Body of pancreas (tissue), 4 donors: Measurements from ENCODE around the gene IL21R. TPM values are rescaled to one million over a fixed set of nuclear protein-coding genes. Genes with fewer than 3 reads are reported as not detected.
A peak's percentile ranks its signal among the peaks of the same experiment; 100 is the strongest.

Source experiments
- ATAC-seq: fragments of 150-250 bp; one replicate; pipeline ENCODE4 v1.9.1; 2016
- DNase-seq, 4 donors: peaks; one replicate each; pipeline ENCODE4 v3.0.0-alpha.2; 2019
- H3K27ac ChIP-seq, 4 donors: fragments of 200-600 bp; sonication (generic); 1 replicate in 3 of 4; 2 replicates in 1 of 4; pipeline versions ENCODE4 v1.5.1 to v1.6.1; 2016 to 2019; ENCODE audit warnings: mild to moderate bottlenecking in 1 of 4, mixed read lengths in 1 of 4, moderate library complexity in 1 of 4
- H3K27me3 ChIP-seq, 2 donors: fragments of 200-600 bp; sonication (generic); one replicate each; pipeline ENCODE4 v1.6.0; 2016; ENCODE audit warnings: mild to moderate bottlenecking in 1 of 2
- H3K36me3 ChIP-seq, 2 donors: fragments of 200-600 bp; sonication (generic); replicated peaks in 1 of 2; 2 replicates each; pipeline ENCODE4 v1.5.1; 2016; ENCODE audit warnings: low read depth in 2 of 2; ENCODE audit not compliant: insufficient read depth in 1 of 2
- H3K4me1 ChIP-seq: fragments of 200-600 bp; sonication (generic); one replicate; pipeline ENCODE4 v1.6.0; 2016
- H3K4me3 ChIP-seq, 2 donors: fragments of 200-600 bp; sonication (generic); 1 replicate in 1 of 2; 2 replicates in 1 of 2; pipeline ENCODE4 v1.5.1; 2016 to 2019
- H3K9me3 ChIP-seq, 3 donors: fragments of 200-600 bp; sonication (generic); 1 replicate in 2 of 3; 2 replicates in 1 of 3; pipeline ENCODE4 v1.5.1; 2016
- POLR2A ChIP-seq, 3 donors: fragments of 450-650 bp; IDR thresholded peaks; one replicate each; pipeline ENCODE4 v1.6.1; 2016; ENCODE audit warnings: antibody characterized with exemption in 3 of 3, mild to moderate bottlenecking in 2 of 3
- WGBS, 2 donors: methylation state at CpG; one replicate each; pipeline ENCODE4 v1.1.5; 2017; 5-methylcytosine and 5-hydroxymethylcytosine counted together
- intact Hi-C: fragments of 100-400 bp; cut with DNase I; formaldehyde crosslinking; loops from one replicate; pipeline ENCODE4 v1.15.1; 2023
- total RNA-seq, 2 donors: library from RNA; depleted of rRNA; stranded (reverse); fragments of >200 nt; gene quantifications; one replicate each; pipeline ENCODE4 v1.1.0, GENCODE V29; 2016
- TF ChIP-seq, protein P1 (sequence below), 7 experiments: fragments of 450-650 bp in 4 of 7; fragments of 200-600 bp in 3 of 7; sonication (generic) in 3 of 7; IDR thresholded peaks; one replicate each; pipeline ENCODE4 v1.5.1; 2016 to 2019; ENCODE audit warnings: antibody characterized with exemption in 7 of 7

Gene IL21R
- total RNA-seq, 2 donors from 2014 or later: 0.26 TPM; not detected in 1

DNA sequence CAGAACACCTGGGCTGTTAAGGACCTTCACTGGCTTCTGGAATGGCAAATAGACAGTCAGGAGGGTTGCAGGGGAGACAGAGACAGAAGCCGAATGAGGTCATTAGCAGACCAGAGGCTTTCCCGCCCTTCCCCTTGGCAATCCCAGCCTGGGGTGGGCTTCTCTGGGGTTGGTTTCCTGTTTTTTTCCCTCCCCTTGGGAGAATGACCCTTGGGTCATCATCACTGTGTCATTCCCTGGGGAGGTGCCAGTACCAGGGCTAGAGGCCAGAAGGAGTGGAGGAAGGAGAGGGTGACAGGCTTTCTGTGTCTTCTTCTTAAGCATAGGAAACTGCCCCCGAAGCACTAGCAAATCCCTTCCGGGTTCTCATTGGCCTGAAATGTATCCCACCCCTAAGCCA, 42.9 kb upstream of the IL21R start:
- Histone ChIP-seq H3K4me1 (peaks cover 8% of the 10 kb centered on the region), H3K27ac (no peak overlapping the region), H3K36me3 (peaks cover 4 to 17% of the 10 kb centered on the region in 2 donors), H3K9me3 (peaks cover 0 to 4% (median 0%) of the 10 kb centered on the region in 3 donors), H3K27me3 (no peaks in the 10 kb centered on the region), H3K4me3 (no peak overlapping the region)
- intact Hi-C loops: no loop called here
- DNase-seq (no peak), ATAC-seq (no peak)
- TF ChIP-seq, protein P1, sequence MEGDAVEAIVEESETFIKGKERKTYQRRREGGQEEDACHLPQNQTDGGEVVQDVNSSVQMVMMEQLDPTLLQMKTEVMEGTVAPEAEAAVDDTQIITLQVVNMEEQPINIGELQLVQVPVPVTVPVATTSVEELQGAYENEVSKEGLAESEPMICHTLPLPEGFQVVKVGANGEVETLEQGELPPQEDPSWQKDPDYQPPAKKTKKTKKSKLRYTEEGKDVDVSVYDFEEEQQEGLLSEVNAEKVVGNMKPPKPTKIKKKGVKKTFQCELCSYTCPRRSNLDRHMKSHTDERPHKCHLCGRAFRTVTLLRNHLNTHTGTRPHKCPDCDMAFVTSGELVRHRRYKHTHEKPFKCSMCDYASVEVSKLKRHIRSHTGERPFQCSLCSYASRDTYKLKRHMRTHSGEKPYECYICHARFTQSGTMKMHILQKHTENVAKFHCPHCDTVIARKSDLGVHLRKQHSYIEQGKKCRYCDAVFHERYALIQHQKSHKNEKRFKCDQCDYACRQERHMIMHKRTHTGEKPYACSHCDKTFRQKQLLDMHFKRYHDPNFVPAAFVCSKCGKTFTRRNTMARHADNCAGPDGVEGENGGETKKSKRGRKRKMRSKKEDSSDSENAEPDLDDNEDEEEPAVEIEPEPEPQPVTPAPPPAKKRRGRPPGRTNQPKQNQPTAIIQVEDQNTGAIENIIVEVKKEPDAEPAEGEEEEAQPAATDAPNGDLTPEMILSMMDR (IDR thresholded peaks at IDR 0.05): no peak
- no peak for TF ChIP-seq POLR2A (IDR thresholded peaks at IDR 0.05)
- WGBS, 2 donors: 78 to 94% methylated on average over 4 of the region's 4 CpGs

DNA sequence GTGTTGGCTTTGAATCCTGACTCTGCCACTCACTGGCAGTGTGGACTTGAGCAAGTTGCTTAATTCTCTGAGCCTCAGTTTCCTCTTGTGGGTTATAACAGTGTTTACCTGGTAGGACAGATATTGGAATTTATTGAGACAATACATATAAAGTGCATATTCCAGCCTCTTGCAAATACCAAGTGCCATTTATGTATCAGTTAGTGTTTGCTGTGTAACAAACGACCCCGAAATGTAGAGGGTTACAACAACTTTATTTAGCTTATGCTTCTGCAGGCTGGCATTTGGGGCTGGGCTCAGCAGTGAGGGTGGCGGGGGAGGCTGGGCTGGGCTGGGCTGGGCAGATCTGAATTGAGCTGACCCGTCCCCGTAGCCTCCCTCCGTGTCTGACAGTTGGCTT, 42.4 kb upstream of the IL21R start:
- Histone ChIP-seq H3K9me3 (peaks cover 0 to 4% (median 0%) of the 10 kb centered on the region in 3 donors), H3K27ac (no peak overlapping the region), H3K36me3 (peaks cover 0 to 15% of the 10 kb centered on the region in 2 donors), H3K4me1 (peaks cover 14% of the 10 kb centered on the region), H3K27me3 (no peaks in the 10 kb centered on the region), H3K4me3 (no peak overlapping the region)
- no peak for ATAC-seq
- 79 to 93% methylated on average over 6 of the region's 6 CpGs for WGBS, 2 donors
- no peak for DNase-seq
- TF ChIP-seq, protein P1 (IDR thresholded peaks at IDR 0.05): no peak
- intact Hi-C loops: no loop called here

GRCh38 chr16:27361987-27362386, 40.0 kb upstream of the IL21R start:
- Histone ChIP-seq H3K9me3 (peaks cover 0 to 4% (median 0%) of the 10 kb centered on the region in 3 donors), H3K36me3 (peaks cover 0 to 15% of the 10 kb centered on the region in 2 donors), H3K4me3 (no peak overlapping the region), H3K27me3 (no peaks in the 10 kb centered on the region), H3K27ac (no peak overlapping the region), H3K4me1 (peaks cover 24% of the 10 kb centered on the region)
- WGBS, 2 donors: 92 to 98% methylated on average over 3 of the region's 3 CpGs
- no peak for ATAC-seq
- intact Hi-C loops: no loop called here
- DNase-seq: no peak
- TF ChIP-seq POLR2A (IDR thresholded peaks at IDR 0.05): no peak
- TF ChIP-seq, protein P1 (IDR thresholded peaks at IDR 0.05): no peak

DNA sequence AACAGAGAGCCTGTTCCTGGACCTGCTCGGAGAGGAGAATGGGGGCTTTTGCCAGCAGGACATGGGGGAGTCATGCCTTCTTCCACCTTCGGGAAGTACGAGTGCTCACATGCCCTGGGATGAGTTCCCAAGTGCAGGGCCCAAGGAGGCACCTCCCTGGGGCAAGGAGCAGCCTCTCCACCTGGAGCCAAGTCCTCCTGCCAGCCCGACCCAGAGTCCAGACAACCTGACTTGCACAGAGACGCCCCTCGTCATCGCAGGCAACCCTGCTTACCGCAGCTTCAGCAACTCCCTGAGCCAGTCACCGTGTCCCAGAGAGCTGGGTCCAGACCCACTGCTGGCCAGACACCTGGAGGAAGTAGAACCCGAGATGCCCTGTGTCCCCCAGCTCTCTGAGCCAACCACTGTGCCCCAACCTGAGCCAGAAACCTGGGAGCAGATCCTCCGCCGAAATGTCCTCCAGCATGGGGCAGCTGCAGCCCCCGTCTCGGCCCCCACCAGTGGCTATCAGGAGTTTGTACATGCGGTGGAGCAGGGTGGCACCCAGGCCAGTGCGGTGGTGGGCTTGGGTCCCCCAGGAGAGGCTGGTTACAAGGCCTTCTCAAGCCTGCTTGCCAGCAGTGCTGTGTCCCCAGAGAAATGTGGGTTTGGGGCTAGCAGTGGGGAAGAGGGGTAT, 39.3 kb upstream of the IL21R start:
- intact Hi-C loops: no loop called here
- Histone ChIP-seq H3K4me1 (peaks cover 28% of the 10 kb centered on the region), H3K27ac (peak overlapping the region in 3 of 4 donors; percentile 58 to 86 (median 62)), H3K36me3 (peaks cover 0 to 15% of the 10 kb centered on the region in 2 donors), H3K27me3 (no peaks in the 10 kb centered on the region), H3K9me3 (peaks cover 0 to 4% (median 0%) of the 10 kb centered on the region in 3 donors), H3K4me3 (no peak overlapping the region)
- no peak for DNase-seq
- no peak for ATAC-seq
- 89 to 90% methylated on average over 5 to 16 of the region's 16 CpGs for WGBS, 2 donors
- TF ChIP-seq, protein P1 (IDR thresholded peaks at IDR 0.05): no peak
- TF ChIP-seq POLR2A (IDR thresholded peaks at IDR 0.05): no peak

- intact Hi-C loops: no loop called here
- 98% methylated on average over 5 of the region's 5 CpGs; no CpG with 5 or more reads in 1 of the 2 donors for WGBS, 2 donors
- peaks cover 32% of the 10 kb centered on the region for H3K4me1 ChIP-seq
- ATAC-seq (no peak), DNase-seq (no peak)
- TF ChIP-seq POLR2A (IDR thresholded peaks at IDR 0.05): no peak
- TF ChIP-seq, protein P1 (IDR thresholded peaks at IDR 0.05): no peak
- H3K27ac ChIP-seq: peak overlapping the region in 3 of 4 donors; percentile 58 to 86 (median 62)
- H3K27me3 ChIP-seq: no peaks in the 10 kb centered on the region
- peaks cover 0 to 4% (median 0%) of the 10 kb centered on the region in 3 donors for H3K9me3 ChIP-seq
- no peak overlapping the region for H3K4me3 ChIP-seq
- peaks cover 0 to 15% of the 10 kb centered on the region in 2 donors for H3K36me3 ChIP-seq
Observed at GRCh38 chr16:27363246-27363632, 38.7 kb upstream of the IL21R start.
